Neuronal stem cell (in vitro differentiated cells): ENCODE measurements around the gene GLYR1.

ENCODE experiments used
- DNase-seq: peaks from one replicate; pipeline ENCODE4 v3.0.0-alpha.2; 2013; ENCODE audit warnings: low spot score
- H2AFZ ChIP-seq: one replicate; pipeline ENCODE4 v1.6.1; 2013; ENCODE audit warnings: mild to moderate bottlenecking, low read length, inconsistent platforms
- H2AK5ac ChIP-seq: 2 replicates; pipeline ENCODE4 v1.6.1; 2013; ENCODE audit warnings: low read depth, mild to moderate bottlenecking, inconsistent platforms, low read length, moderate library complexity, mixed read lengths
- H2BK120ac ChIP-seq: 2 replicates; pipeline ENCODE4 v1.6.1; 2013; ENCODE audit warnings: low read depth, mild to moderate bottlenecking, inconsistent platforms, low read length, moderate library complexity, mixed read lengths
- H2BK12ac ChIP-seq: one replicate; pipeline ENCODE4 v1.6.1; 2013; ENCODE audit warnings: low read length, inconsistent platforms
- H2BK15ac ChIP-seq: 2 replicates; pipeline ENCODE4 v1.6.1; 2013; ENCODE audit warnings: mild to moderate bottlenecking, low read length, inconsistent platforms, mixed read lengths
- H2BK5ac ChIP-seq: one replicate; pipeline ENCODE4 v1.6.1; 2013; ENCODE audit warnings: inconsistent platforms, mild to moderate bottlenecking, low read length, moderate library complexity
- H3K14ac ChIP-seq: one replicate; pipeline ENCODE4 v1.6.1; 2013; ENCODE audit warnings: low read length, inconsistent platforms
- H3K18ac ChIP-seq: 2 replicates; pipeline ENCODE4 v1.6.1; 2013; ENCODE audit warnings: low read length, inconsistent platforms
- H3K23ac ChIP-seq: 2 replicates; pipeline ENCODE4 v1.6.1; 2013; ENCODE audit warnings: low read depth, mild to moderate bottlenecking, mixed read lengths, low read length, inconsistent platforms; ENCODE audit not compliant: poor library complexity
- H3K27ac ChIP-seq: replicated peaks from 3 replicates; pipeline ENCODE4 v1.5.1; 2013; ENCODE audit warnings: low read length, inconsistent platforms
- H3K27me3 ChIP-seq, 3 experiments: 2 replicates each; pipeline ENCODE4 v1.6.1; 2013; ENCODE audit warnings: low read length in 3 of 3, mild to moderate bottlenecking in 2 of 3, inconsistent platforms in 1 of 3, low read depth in 1 of 3, mixed read lengths in 1 of 3, moderate library complexity in 1 of 3; ENCODE audit not compliant: control insufficient read depth in 3 of 3, insufficient read depth in 3 of 3
- H3K36me3 ChIP-seq, 2 donors: replicated peaks in 1 of 2; 2 replicates each; pipeline ENCODE4 v1.6.1; 2013; ENCODE audit warnings: low read length in 2 of 2; ENCODE audit not compliant: control insufficient read depth in 2 of 2, insufficient read depth in 2 of 2
- H3K4ac ChIP-seq: 2 replicates; pipeline ENCODE4 v1.6.1; 2013; ENCODE audit warnings: inconsistent platforms, mild to moderate bottlenecking, low read length, moderate library complexity
- H3K4me1 ChIP-seq, 2 donors: 1 replicate in 1 of 2; 2 replicates in 1 of 2; pipeline ENCODE4 v1.6.1; 2013; ENCODE audit warnings: low read length in 2 of 2, low read depth in 1 of 2; ENCODE audit not compliant: control insufficient read depth in 2 of 2, insufficient read depth in 1 of 2
- H3K4me2 ChIP-seq: one replicate; pipeline ENCODE4 v1.6.1; 2013; ENCODE audit warnings: mild to moderate bottlenecking, low read length, inconsistent platforms; ENCODE audit not compliant: insufficient read depth, poor library complexity, severe bottlenecking
- H3K4me3 ChIP-seq, 2 donors: 2 replicates each; pipeline ENCODE4 v1.5.1; 2013; ENCODE audit warnings: low read length in 2 of 2, mild to moderate bottlenecking in 2 of 2, inconsistent platforms in 1 of 2, moderate library complexity in 1 of 2
- H3K79me1 ChIP-seq: one replicate; pipeline ENCODE4 v1.6.1; 2013; ENCODE audit warnings: low read depth, mild to moderate bottlenecking, inconsistent platforms, low read length, moderate library complexity
- H3K9ac ChIP-seq: one replicate; pipeline ENCODE4 v1.6.1; 2013; ENCODE audit warnings: mild to moderate bottlenecking, low read depth, low read length, inconsistent platforms; ENCODE audit not compliant: poor library complexity
- H3K9me3 ChIP-seq, 2 donors: replicated peaks in 1 of 2; 2 replicates each; pipeline versions ENCODE3 to v1.6.1; 2013; ENCODE audit warnings: low read length in 2 of 2, mild to moderate bottlenecking in 2 of 2, inconsistent platforms in 1 of 2, low read depth in 1 of 2, mixed read lengths in 1 of 2, moderate library complexity in 1 of 2; ENCODE audit not compliant: control insufficient read depth in 2 of 2, insufficient read depth in 1 of 2
- H4K8ac ChIP-seq: one replicate; pipeline ENCODE4 v1.6.1; 2013; ENCODE audit warnings: low read depth, mild to moderate bottlenecking, inconsistent platforms, low read length, moderate library complexity
- H4K91ac ChIP-seq: one replicate; pipeline ENCODE4 v1.6.1; 2013; ENCODE audit warnings: low read length, low read depth, mild to moderate bottlenecking, inconsistent platforms; ENCODE audit not compliant: poor library complexity
- WGBS, 2 donors: extraction: QIAGEN DNeasy Blood & Tissue Kit; methylation state at CpG; one replicate each; pipeline ENCODE4 v1.1.7; 2013; ENCODE audit warnings: missing lambda C conversion rate in 2 of 2, mixed read lengths in 1 of 2; ENCODE audit not compliant: insufficient read length in 2 of 2, insufficient replicate concordance in 1 of 2; ENCODE audit errors: extremely low coverage in 2 of 2; 5-methylcytosine and 5-hydroxymethylcytosine counted together

GLYR1 gene

GRCh38 chr16:4814542-4815173, 32.4 kb downstream of the GLYR1 start:
- H2BK15ac ChIP-seq, result no peak overlapping the region
- WGBS, 2 donors, result no CpG with 5 or more reads among the region's 16 CpGs
- no peak overlapping the region for H3K9ac ChIP-seq
- no peak overlapping the region for H2BK5ac ChIP-seq
- H3K9me3 ChIP-seq, result peaks cover 0 to 2% of the 10 kb centered on the region in 2 donors
- no peak overlapping the region for H4K91ac ChIP-seq
- H3K4me3 ChIP-seq, result peak overlapping the region in 1 of 2 donors; percentile 50
- H3K27ac ChIP-seq, result no peak overlapping the region
- H4K8ac ChIP-seq, result no peak overlapping the region
- no peaks in the 10 kb centered on the region for H3K27me3 ChIP-seq
- H2AK5ac ChIP-seq, result no peak overlapping the region
- H3K4ac ChIP-seq, result no peak overlapping the region
- H3K18ac ChIP-seq, result no peak overlapping the region
- H3K4me2 ChIP-seq, result no peak overlapping the region
- H2AFZ ChIP-seq, result no peak overlapping the region
- H3K79me1 ChIP-seq, result peaks cover 2% of the 10 kb centered on the region
- no peak for DNase-seq
- H2BK12ac ChIP-seq, result no peak overlapping the region
- H3K4me1 ChIP-seq, result no peaks in the 10 kb centered on the region
- no peak overlapping the region for H3K14ac ChIP-seq
- no peak overlapping the region for H2BK120ac ChIP-seq
- H3K36me3 ChIP-seq, result peaks cover 49 to 83% of the 10 kb centered on the region in 2 donors
- no peak overlapping the region for H3K23ac ChIP-seq

GRCh38 chr16:4814046-4814445, 33.0 kb downstream of the GLYR1 start:
- Histone ChIP-seq H3K23ac (no peak overlapping the region), H3K79me1 (peaks cover 2% of the 10 kb centered on the region), H4K8ac (no peak overlapping the region), H3K14ac (no peak overlapping the region), H2AK5ac (no peak overlapping the region), H2BK120ac (no peak overlapping the region), H3K9me3 (peaks cover 0 to 2% of the 10 kb centered on the region in 2 donors), H3K27me3 (no peaks in the 10 kb centered on the region), H2BK12ac (no peak overlapping the region), H3K4ac (no peak overlapping the region), H4K91ac (no peak overlapping the region), H3K4me2 (no peak overlapping the region), H2BK15ac (no peak overlapping the region), H3K4me1 (no peaks in the 10 kb centered on the region), H3K4me3 (no peak overlapping the region), H3K9ac (no peak overlapping the region), H3K18ac (no peak overlapping the region), H3K27ac (no peak overlapping the region), H2AFZ (no peak overlapping the region), H3K36me3 (peaks cover 44 to 82% of the 10 kb centered on the region in 2 donors), H2BK5ac (no peak overlapping the region)
- no peak for DNase-seq

GRCh38 chr16:4813251-4814003, 33.7 kb downstream of the GLYR1 start:
- Histone ChIP-seq H3K4ac (no peak overlapping the region), H2BK12ac (no peak overlapping the region), H3K36me3 (peaks cover 40 to 82% of the 10 kb centered on the region in 2 donors), H3K9ac (no peak overlapping the region), H3K23ac (no peak overlapping the region), H3K27ac (no peak overlapping the region), H2AK5ac (no peak overlapping the region), H2BK15ac (no peak overlapping the region), H3K18ac (no peak overlapping the region), H3K79me1 (peaks cover 2% of the 10 kb centered on the region), H2BK120ac (no peak overlapping the region), H3K4me1 (no peaks in the 10 kb centered on the region), H3K4me3 (no peak overlapping the region), H3K4me2 (no peak overlapping the region), H2AFZ (no peak overlapping the region), H4K8ac (no peak overlapping the region), H3K27me3 (no peaks in the 10 kb centered on the region), H3K9me3 (peaks cover 0 to 2% of the 10 kb centered on the region in 2 donors), H3K14ac (no peak overlapping the region), H4K91ac (no peak overlapping the region), H2BK5ac (no peak overlapping the region)
- no CpG with 5 or more reads among the region's 16 CpGs for WGBS, 2 donors
- no peak for DNase-seq

- H2BK120ac ChIP-seq, result no peak overlapping the region
- H2AFZ ChIP-seq, result no peak overlapping the region
- no peaks in the 10 kb centered on the region for H3K4me1 ChIP-seq
- H3K4me3 ChIP-seq, result no peak overlapping the region
- WGBS, 2 donors, result no CpG with 5 or more reads among the region's 9 CpGs
- H2AK5ac ChIP-seq, result no peak overlapping the region
- peaks cover 0 to 2% of the 10 kb centered on the region in 2 donors for H3K9me3 ChIP-seq
- no peak overlapping the region for H4K91ac ChIP-seq
- H3K27ac ChIP-seq, result no peak overlapping the region
- H3K79me1 ChIP-seq, result no peaks in the 10 kb centered on the region
- no peak overlapping the region for H4K8ac ChIP-seq
- no peak overlapping the region for H3K9ac ChIP-seq
- no peak overlapping the region for H2BK15ac ChIP-seq
- no peak overlapping the region for H3K14ac ChIP-seq
- no peak overlapping the region for H3K23ac ChIP-seq
- no peak overlapping the region for H3K4me2 ChIP-seq
- no peak overlapping the region for H2BK12ac ChIP-seq
- H3K36me3 ChIP-seq, result peaks cover 39 to 84% of the 10 kb centered on the region in 2 donors
- no peaks in the 10 kb centered on the region for H3K27me3 ChIP-seq
- H2BK5ac ChIP-seq, result no peak overlapping the region
- H3K18ac ChIP-seq, result no peak overlapping the region
- no peak overlapping the region for H3K4ac ChIP-seq
- no peak for DNase-seq
Observed at GRCh38 chr16:4811773-4812172, 35.3 kb downstream of the GLYR1 start.
